Ammon's horn (tissue), 1 donor: ENCODE data around the gene H2AZ2.
"Not testable (repeated sequence)": the region's sequence is repeated elsewhere in the genome, so short reads cannot be mapped to it uniquely, and the experiment has no call there.

Source experiments
- DNase-seq: peaks from one replicate; pipeline ENCODE4 v3.0.0-alpha.2; 2016; ENCODE audit warnings: low spot score

Gene H2AZ2

DNA sequence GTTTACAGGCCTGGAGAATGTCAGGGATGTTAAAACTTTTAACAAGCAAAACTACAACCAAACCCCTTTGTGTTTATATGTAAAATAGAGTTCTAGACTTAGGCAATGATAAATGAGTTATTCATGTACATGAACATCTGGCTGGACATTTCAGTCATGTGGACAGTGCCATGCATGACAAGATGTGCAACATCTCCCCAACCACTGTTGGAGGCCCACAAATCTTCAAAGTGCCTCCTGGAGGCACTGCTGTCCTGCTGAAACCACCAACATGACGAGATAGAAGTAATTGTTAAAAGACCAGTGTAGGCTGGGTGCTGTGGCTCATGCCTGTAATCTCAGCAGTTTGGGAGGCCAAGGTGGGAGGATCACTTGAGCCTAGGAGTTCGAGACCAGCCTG lies 33.0 kb downstream of the H2AZ2 start:
- DNase-seq: no peak

DNA sequence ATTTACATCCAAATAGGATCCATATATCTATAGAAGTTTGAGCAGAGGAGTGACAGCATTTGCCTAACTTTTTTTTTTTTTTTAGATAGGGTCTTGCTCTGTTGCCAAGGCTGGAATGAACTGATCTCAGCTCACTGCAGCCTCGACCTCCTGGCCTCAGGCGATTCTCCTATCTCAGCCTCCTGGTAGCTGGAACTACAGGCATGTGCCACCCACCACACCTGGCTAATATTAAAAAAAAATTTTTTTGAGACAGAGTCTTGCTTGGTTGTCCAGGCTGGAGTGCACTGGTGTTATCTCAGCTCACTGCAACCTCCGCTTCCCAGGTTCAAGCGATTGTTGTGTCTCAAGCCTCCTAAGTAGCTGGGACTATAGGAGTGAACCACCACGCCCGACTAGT lies 36.3 kb downstream of the H2AZ2 start:
- DNase-seq: no peak

DNA sequence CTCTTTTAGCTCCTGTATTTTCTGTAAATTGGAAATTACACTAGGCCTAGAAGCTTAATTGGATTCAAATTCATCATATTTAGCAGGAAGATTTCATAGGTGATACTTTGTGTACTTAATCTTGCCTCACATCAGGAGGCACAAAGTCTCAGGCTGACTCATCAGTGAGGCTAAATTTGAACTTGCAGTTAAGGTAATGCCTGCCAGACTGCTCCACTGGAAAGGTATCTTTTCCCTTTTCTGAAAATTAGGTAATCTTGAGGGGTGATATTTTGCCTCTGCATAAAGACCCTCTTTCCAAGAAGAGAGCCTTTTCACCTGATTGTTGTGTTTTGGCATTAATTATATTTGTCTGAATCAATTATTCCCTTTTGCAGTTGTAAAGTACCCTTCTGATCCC lies 36.8 kb downstream of the H2AZ2 start:
- no peak for DNase-seq

DNA sequence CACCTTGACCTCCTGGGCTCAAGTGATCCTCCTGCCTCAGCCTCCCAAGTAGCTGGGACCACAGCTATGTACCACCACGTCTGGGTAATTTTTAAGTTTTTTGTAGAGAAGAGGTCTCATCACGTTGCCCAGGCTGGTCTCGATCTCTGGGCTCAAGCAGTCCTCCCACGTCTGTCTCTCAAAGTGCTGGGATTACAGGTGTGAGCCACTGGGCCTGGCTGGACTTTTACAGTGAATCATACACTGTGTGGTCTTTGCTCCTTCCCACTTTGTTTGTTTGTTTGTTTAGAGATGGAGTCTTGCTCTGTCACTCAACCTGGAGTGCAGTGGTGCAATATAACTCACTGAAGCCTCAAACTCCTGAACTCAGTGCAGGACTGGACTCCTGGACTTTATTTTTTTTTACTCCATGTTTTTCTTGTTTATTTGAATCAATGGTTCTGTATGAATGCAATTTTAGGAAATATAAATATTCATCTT lies 38.9 kb downstream of the H2AZ2 start:
- no peak for DNase-seq

DNA sequence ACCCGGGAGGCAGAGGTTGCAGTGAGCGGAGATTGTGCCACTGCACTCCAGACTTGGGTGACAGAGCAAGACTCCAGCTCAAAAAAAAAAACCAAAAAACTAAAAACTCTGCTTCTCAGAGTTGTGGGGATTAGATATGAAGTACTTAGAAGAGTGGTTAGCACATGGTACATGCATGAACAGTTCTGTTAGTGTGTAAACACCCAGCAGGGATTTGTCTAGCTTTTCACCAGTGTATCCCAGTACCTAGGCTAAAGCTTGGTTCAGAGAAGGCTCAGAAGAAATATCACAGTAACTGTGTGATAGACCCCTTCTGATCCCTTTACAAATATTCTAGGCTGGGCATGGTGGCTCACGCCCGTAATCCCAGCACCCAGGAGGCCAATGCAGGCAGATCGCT lies 41.9 kb downstream of the H2AZ2 start:
- DNase-seq: no peak

DNA sequence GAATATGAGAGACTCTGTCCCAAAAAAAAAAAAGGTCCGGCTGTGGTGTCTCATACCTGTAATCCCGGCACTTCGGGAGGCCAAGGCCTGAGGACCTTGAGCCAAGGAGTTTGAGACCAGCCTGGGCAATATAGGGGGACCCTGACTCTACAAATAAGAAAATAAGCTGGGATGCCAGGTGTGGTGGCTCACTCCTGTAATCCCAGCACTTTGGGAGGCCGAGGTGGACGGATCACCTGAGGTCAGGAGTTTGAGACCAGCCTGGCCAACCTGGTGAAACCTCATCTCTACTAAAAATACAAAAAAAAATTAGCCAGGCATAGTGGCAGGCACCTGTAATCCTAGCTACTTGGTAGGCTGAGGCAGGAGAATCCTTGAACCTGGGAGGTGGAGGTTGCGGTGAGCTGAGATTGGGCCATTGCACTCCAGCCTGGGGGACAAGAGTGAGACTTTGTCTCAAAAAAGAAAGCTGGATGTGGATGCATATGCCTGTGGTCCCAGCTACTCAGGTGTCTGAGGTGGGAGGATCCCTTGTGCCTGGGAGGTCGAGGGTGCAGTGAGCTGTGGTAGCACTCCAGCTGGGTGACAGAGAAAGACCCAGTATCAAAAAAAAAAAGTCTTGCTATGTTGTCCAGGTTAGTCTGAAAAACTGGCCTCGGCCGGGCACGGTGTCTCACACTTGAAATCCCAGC lies 43.9 kb downstream of the H2AZ2 start:
- not testable (repeated sequence) for DNase-seq

DNA sequence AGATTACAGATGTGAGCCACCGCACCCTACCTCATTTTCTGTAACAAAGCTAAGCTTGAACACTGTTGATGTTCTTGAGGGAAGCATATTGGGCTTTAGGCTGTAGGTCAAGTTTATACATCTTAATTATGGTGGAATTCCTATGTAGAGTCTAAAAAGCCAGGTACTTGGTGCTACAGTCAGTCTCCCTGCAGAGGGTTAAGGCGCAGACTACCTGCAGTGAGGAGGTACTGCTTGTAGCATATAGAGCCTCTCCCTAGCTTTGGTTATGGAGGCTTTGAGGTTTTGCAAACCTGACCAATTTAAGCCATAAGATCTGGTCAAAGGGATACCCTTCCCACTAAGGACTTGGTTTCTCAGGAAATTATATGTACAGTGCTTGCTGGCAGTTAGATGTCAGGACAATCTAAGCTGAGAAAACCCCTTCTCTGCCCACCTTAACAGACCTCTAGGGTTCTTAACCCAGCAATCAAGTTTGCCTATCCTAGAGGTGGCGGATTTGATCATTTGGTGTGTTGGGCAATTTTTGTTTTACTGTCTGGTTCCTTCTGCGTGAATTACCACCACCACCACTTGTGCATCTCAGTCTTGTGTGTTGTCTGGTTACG lies 45.4 kb downstream of the H2AZ2 start:
- no peak for DNase-seq

DNA sequence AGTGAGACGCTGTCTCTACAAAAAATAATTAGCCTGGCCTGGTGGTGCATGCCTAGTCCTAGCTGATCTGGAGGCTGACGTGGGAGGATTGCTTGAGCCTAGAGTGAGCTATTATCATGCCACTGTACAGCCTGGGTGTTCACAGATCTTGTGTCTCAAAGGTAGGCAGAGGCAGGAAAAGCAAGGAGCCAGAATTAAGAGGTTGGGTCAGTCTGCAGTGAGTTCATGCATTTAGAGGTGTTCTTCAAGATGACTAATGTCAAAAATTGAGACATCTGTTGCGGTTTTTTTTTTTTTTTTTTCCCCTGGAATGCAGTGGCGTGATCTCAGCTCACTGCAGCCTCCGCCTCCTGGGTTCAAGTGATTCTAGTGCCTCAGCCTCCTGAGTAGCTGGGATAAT lies 46.0 kb downstream of the H2AZ2 start:
- DNase-seq: no peak

DNA sequence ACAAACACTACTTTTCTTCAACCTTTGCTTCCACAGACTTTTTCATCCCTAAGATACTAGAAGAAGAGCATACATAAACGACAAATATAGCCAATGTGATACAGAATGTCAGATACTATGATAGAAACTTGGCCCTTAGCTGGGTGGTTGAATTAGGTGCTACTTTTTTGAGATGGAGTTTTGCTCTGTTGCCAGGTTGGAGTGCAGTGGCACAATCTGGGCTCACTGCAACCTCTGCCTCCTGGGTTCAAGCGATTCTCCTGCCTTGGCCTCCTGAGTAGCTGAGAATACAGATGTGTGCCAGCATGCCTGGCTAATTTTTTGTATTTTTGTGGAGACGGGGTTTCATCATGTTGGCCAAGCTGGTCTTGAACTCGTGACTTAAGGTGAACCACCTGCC lies 47.9 kb downstream of the H2AZ2 start:
- DNase-seq: no peak

DNA sequence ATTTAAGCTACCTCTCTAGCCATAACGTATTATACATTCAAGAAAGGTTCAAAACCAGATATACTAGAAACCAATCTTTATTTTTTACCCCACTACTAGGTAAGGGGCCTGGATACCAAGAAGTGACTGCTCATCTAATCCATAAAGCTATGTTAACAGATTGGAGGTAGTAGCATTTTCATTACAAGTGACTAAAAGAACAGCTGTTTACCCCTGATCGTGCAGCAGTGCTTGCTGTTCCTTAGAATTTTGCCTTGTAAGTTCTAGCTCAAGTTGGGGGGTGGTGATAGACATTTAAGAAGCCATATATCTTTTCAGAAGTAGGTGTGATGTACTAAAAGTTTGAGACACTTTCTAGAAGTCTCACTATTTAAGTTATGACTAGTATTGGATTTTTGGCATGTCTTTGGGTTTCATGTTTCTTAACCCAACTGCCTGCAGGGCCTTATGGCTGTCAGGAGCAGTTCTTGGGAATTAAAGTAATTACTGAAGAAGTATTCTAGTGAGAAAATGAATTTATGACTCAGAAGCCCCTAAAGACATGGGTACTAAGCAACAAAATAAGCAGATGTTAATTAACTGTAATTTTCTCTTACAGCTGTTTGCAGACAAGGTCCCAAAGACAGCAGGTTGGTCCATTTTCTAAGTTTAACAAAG lies 49.1 kb downstream of the H2AZ2 start:
- no peak for DNase-seq

DNA sequence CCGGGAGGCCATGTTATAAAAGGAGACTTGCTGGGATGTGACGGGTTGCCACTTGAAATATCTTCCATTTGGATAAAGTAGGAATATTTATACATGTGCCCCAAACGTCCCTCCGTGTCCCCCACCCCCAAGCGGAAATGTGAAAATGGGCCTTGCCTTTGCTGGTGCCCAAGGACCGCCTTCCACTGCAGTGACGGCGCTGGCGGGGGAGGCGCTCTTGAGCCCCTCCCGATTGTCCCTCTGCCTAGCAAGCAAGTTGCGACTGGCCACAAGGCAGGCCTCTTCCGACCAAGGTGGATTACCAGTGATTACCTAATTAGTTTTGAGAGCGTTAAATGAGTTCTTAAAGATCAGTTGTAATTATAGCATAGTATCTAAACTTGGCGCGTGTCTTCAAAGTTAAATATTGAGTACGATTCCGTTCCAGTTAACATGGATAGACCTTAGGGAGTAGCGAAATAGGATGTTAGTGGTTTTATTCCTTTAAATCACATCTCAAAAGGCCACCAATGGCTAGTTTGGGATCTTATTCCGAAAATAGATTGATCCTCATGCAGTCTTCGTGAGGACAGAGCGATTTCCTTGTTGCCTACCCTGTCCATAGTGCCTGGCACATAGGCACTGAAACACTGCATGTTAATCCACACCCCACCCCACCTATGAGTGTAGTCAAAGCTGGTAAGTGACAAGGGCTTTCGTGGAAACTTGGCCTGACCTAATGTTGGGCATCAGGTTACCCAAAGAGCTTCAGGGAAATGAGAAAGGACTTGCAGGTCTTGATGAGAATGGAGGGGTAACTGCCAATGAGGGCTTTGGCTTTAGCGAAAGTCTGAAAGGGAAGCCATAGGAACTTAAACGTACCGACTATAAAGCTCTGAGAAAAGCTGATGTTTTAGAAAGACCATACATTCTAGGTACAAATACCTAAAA lies 50.3 kb downstream of the H2AZ2 start:
- DNase-seq: peak; percentile 96

DNA sequence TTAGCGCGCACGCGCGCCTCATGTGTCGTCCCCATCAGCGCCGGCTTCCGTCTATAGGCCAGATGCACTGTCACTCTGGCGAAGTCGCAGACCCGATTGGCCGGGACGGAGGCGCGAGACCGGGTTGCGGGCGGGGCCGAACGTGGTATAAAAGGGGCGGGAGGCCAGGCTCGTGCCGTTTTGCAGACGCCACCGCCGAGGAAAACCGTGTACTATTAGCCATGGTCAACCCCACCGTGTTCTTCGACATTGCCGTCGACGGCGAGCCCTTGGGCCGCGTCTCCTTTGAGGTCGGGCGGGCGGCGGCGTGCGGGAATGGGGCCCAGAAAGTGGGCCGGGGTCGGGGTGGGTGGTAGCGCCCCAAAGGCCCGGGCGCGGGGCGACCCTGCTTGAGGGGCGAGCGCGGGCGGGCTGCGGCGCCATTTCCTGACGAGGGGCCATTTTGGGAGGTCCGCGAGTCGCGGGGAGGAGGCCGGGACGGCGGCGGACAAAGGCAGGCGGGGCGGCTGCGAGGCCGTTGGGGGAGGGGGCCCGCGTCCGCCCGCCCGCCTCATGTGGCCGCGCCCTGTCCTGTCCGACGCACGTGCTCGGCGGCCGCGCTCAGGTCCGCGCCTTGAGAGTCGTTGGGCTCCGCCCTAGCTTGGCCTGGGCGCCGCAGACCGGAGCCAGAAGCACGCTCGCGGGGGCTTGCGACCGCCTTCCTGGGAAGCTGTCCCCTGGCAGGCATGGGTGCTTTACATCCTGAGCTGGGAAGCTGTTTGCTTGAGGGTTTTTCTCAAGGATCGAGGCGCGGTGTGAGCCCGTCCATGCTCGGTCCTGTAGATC lies 51.2 kb downstream of the H2AZ2 start, which contains the start of gene PPIA:
TSS of gene PPIA (plus strand) at position 178 of the 825 bp plus-strand sequence. CDS start at position 222, 44 bp downstream.
- peak; percentile 96 for DNase-seq

DNA sequence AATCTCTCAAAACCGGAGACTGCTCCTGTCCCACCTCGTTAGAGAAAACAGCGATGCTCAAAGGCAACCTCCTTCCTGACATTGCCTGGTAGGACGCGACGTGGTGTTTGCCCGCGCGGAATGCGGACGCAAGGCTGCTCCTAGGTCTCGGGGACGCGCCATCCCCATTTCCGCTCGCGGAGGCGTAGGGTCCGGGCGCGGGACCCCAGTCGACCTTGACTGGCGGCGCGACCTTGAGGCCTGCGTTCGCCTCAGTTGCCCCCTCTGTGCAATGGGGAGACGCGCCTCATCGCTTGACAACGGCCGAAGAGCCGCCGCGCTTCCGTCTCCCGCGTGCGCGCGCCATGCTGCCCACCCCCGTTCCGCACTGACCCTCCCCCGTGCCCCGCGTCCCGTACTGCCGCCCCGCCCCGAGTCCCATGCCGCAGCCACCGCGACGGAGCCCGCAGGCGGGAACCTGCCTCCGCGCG lies 51.8 kb downstream of the H2AZ2 start:
- DNase-seq: peak; percentile 58

DNA sequence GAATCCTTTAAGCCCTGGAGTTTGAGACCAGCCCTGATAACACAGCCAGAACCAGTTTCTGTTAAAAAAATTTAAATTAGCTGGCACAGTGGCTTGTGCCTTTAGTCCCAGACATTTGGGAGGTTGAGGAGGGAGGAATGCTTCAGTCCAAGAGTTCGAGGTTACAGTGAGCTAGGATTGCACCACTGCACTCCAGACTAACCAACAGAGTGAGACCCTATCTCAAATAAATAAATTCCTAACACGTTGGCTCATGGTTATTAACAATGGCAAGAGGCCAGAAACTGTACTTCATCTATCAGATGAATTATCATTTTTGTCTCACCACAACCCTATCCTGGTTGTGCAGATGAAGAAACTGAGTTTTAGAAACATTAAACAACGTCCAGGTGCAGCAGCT lies 53.6 kb downstream of the H2AZ2 start:
- DNase-seq: no peak

DNA sequence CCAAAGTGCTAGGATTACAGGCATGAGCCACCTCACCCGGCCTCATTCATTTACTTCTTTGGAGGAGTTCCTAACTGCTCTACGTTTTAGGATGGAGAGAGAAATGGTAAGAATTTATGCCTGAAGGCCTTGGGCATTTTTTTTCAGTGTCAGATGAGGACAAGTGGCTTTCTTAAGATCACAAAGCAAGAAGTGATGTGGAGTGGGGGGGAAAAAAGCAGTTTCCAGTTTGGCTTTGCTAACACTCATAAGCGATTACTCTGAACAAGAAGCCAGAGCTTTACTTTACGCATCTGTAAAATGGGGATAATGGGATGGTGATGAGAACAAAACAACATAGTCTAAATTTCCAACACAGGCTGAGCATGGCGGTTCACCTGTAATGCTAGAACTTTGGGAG lies 54.0 kb downstream of the H2AZ2 start:
- DNase-seq: no peak

DNA sequence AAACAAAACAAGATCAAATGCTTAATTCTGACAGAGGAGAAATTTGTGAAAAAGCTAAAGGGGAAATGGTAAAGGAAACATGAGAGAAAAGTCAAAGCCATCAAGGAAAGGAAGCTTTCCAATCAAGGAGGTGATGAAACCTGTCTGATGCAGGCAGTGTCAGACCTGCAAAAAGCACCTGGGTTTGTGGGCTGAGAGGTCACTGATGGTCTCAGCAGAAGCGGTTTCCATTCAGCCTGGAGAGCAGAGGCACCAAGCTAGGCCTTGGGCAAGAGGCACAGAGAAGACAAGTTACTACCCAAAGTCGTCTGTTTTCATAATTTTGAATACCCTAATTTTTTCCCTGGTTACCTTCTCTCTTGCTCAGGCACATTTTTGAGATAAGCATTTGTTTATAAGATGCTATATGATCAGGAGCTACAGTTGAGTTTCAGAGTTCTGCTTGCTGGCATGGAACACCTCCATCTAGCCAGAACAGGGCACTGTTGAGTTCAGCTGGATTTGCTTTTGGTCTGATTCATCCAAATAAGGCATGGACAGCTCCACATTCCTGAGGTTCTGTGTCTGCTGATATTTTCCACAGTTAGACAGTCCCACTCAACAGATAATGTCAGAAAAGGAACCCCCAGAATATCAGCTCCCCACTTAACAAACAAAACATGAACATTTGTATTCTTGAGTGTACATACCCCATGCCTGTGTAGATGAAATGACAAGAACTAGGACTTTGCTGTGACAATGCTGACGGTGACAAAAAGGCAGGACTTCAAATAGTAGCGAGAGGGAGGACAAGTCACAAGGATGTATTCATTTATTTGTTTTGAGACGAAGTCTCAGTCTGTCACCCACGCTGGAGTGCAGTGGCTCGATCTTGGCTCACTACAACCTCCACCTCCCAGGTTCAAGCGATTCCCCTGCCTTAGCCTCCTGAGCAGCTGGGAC lies 56.3 kb downstream of the H2AZ2 start:
- no peak for DNase-seq

DNA sequence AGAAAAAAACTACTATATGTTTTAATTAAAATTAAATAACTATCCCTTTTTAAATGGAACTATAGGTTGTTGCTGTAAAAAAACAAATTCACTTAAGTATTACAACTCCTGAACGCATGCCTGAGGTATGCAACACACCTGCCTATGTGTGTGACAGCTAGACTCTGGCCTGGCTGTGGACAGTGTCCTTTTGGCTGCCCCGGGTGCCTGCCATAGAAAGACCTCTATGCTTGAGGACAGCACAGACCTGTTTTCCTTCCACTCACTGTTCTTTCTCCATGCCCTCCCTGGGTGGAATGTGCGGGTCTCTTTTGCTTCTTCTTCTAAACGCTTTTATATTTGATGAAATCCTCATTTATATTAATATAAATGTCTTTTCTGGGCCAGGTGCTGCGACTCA lies 57.9 kb downstream of the H2AZ2 start:
- DNase-seq: no peak

DNA sequence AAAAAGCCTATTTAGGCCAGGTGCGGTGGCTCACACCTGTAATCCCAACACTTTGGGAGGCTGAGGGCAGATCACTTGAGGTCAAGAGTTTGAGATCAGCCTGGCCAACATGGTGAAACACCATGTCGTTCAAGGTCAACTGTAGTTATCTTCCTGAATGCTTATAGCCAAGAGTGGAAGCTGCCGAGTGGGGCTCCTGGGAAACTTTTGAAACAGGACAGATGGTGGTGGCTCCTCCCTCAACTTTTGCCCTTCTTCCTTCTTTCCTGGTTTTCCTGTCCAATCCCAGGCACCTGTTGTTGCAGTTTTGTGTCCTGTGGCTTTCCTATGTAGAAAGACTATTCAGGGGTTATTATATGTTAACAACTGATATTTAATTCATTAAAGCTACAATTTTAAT lies 60.1 kb downstream of the H2AZ2 start:
- no peak for DNase-seq

DNA sequence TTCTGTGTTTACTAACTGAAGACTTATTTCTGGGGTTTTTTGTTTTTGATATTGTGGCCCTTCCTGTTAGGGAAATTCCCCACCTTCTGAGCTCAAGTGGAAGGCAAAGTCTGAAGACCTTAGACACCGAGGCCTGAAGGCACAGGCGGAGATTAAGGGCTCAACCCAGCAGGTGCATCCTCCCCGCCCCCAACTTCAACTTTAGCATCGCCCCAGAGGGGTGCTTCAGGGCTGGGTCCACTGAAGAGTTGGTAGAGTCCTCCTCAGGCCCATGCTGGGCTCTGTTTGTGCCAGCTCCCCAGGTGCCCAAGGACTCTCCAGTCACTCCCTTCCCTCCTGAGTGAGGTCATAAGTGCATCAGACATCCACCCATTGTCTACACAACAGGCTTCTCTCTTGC lies 60.8 kb downstream of the H2AZ2 start:
- DNase-seq: no peak

DNA sequence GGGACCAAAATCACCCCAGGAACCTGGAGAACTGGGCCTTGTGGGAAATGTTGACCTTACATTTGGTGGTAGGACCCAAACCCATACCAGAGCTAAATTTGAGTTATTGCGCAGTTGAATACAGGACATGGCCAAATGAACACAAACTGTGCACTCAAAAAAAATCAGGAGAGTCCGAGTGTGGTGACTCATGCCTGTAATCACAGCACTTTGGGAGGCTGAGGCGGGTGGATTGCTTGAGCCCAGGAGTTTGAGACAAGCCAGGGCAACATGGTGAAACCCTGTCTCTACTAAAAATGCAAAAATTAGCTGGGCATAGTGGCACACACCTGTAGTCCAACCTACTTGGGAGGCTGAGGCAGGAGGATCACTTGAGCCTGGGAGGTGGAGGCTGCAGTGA lies 62.7 kb downstream of the H2AZ2 start:
- not testable (repeated sequence) for DNase-seq
